Naive thymus-derived CD4-positive, alpha-beta T cell (primary cell): ENCODE data around the gene CCL7. TPM values are rescaled to one million over a fixed set of nuclear protein-coding genes. Genes with fewer than 3 reads are reported as not detected.

ENCODE experiments used
- ATAC-seq: fragments of 150-1000 bp; cut with Tn5 transposase; 2 replicates; pipeline ENCODE4 v1.10.0; 2021; ENCODE audit warnings: mild to moderate bottlenecking, moderate library complexity
- CTCF ChIA-PET: fragments of 350-600 bp; sonication (Branson Sonifier 250); formaldehyde crosslinking; loops from one replicate; lab custom pipeline; 2021; ENCODE audit warnings: antibody characterized with exemption; lab: Charles Lee
- POLR2A ChIA-PET: fragments of 350-600 bp; sonication (Branson Sonifier 250); formaldehyde crosslinking; loops from one replicate; lab custom pipeline; 2021; ENCODE audit warnings: antibody characterized with exemption, inconsistent platforms; lab: Charles Lee
- DNase-seq, 9 donors: peaks; one replicate each; pipeline versions ENCODE4 v3.0.0 to v3.0.0-alpha.2; 2020 to 2022; ENCODE audit warnings: mixed read lengths in 1 of 9
- H3K27ac ChIP-seq: one replicate; pipeline ENCODE4 v1.7.0; 2013; ENCODE audit warnings: mild to moderate bottlenecking, low read depth, low read length, moderate library complexity
- H3K27me3 ChIP-seq, 2 donors: one replicate each; pipeline ENCODE4 v1.7.0; 2013; ENCODE audit warnings: low read length in 2 of 2, mild to moderate bottlenecking in 2 of 2, moderate library complexity in 2 of 2; ENCODE audit not compliant: control insufficient read depth in 2 of 2, insufficient read depth in 2 of 2
- H3K36me3 ChIP-seq, 3 experiments: 1 replicate in 2 of 3; 2 replicates in 1 of 3; pipeline ENCODE4 v1.7.0; 2013; ENCODE audit warnings: low read length in 3 of 3, mild to moderate bottlenecking in 3 of 3, moderate library complexity in 1 of 3; ENCODE audit not compliant: insufficient read depth in 3 of 3, control insufficient read depth in 2 of 3
- H3K4me1 ChIP-seq, 2 donors: one replicate each; pipeline ENCODE4 v1.7.0; 2013; ENCODE audit warnings: low read length in 2 of 2, mild to moderate bottlenecking in 2 of 2, moderate library complexity in 1 of 2; ENCODE audit not compliant: control insufficient read depth in 2 of 2, insufficient read depth in 2 of 2
- H3K4me3 ChIP-seq: 2 replicates; pipeline ENCODE4 v1.7.0; 2013; ENCODE audit warnings: mild to moderate bottlenecking, low read length
- H3K9me3 ChIP-seq, 3 experiments: 1 replicate in 2 of 3; 2 replicates in 1 of 3; pipeline ENCODE4 v1.7.0; 2013; ENCODE audit warnings: low read length in 3 of 3; ENCODE audit not compliant: control insufficient read depth in 2 of 3
- H3K27ac Mint-ChIP-seq, 9 donors: one replicate each; pipeline ENCODE4 v1.8.0; 2020 to 2022; ENCODE audit warnings: mixed read lengths in 9 of 9, mild to moderate bottlenecking in 8 of 9, moderate library complexity in 5 of 9, inconsistent platforms in 2 of 9
- H3K27me3 Mint-ChIP-seq, 5 donors: one replicate each; pipeline ENCODE4 v1.8.0; 2021 to 2022; ENCODE audit warnings: mixed read lengths in 5 of 5, mild to moderate bottlenecking in 1 of 5
- H3K36me3 Mint-ChIP-seq, 5 donors: one replicate each; pipeline ENCODE4 v1.8.0; 2020 to 2022; ENCODE audit warnings: mixed read lengths in 5 of 5, mild to moderate bottlenecking in 3 of 5, inconsistent platforms in 1 of 5
- H3K4me1 Mint-ChIP-seq, 7 donors: one replicate each; pipeline ENCODE4 v1.8.0; 2020 to 2022; ENCODE audit warnings: mixed read lengths in 7 of 7, mild to moderate bottlenecking in 3 of 7, inconsistent platforms in 1 of 7
- H3K4me3 Mint-ChIP-seq, 10 donors: one replicate each; pipeline ENCODE4 v1.8.0; 2020 to 2022; ENCODE audit warnings: mild to moderate bottlenecking in 10 of 10, mixed read lengths in 10 of 10, moderate library complexity in 6 of 10, inconsistent platforms in 2 of 10
- H3K9me3 Mint-ChIP-seq, 11 donors: one replicate each; pipeline ENCODE4 v1.8.0; 2020 to 2022; ENCODE audit warnings: mixed read lengths in 11 of 11, mild to moderate bottlenecking in 4 of 11, inconsistent platforms in 1 of 11, moderate library complexity in 1 of 11
- intact Hi-C, 2 donors: fragments of 100-400 bp; cut with micrococcal nuclease; formaldehyde crosslinking; loops; one replicate each; pipeline ENCODE4 v1.15.1; 2023
- polyA plus RNA-seq, 2 donors: library from polyadenylated mRNA; unstranded; fragments of 300-500 nt; fragmentation: Illumina TruSeq; gene quantifications; one replicate each; pipeline ENCODE4 v1.2.3, GENCODE V29; 2021
- total RNA-seq, 6 experiments: library from RNA in 5 of 6; stranded (reverse) in 5 of 6; gene quantifications; 1 replicate in 5 of 6; 2 replicates in 1 of 6; pipeline ENCODE4 v1.2.3 and lab custom pipeline; 2021 to 2026

The CCL7 gene
- total and polyA plus RNA-seq, 7 experiments from 2014 or later = not detected

DNA sequence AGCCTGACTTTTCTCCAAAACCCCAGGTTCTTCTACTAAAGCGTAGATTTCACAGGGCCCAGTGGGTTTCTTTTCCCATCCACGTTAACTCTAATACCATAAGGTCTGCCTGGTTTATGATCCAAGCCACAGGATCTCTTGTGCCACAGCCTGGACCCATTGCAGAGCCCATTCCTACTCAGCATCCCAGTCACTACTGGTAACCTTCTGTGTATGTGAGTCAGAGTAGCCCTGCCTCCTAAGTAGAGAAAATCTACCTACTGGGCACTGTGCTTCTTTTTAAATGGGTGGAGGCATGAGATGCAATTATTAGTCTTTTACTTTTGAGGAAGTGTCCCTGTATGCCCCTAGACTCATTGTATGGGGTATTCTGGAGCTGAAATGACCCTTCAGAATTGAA is 29.0 kb downstream of the CCL7 start:
- no peak overlapping the region for H3K4me3 ChIP-seq
- Mint-ChIP-seq H3K4me3 (no peak overlapping the region), H3K9me3 (peaks cover 0 to 6% (median 3%) of the 10 kb centered on the region in 11 donors), H3K27me3 (peaks cover 9 to 26% (median 24%) of the 10 kb centered on the region in 5 donors), H3K27ac (no peak overlapping the region), H3K4me1 (peaks cover 0 to 29% (median 0%) of the 10 kb centered on the region in 7 donors), H3K36me3 (no peaks in the 10 kb centered on the region)
- ChIA-PET POLR2A (no interaction called here), CTCF (no interaction called here)
- no peak for DNase-seq
- intact Hi-C loops = no loop called here
- no peaks in the 10 kb centered on the region for H3K9me3 ChIP-seq
- no peak overlapping the region for H3K27ac ChIP-seq
- ATAC-seq = no peak
- H3K36me3 ChIP-seq = no peaks in the 10 kb centered on the region
- peaks cover 0 to 3% of the 10 kb centered on the region in 2 donors for H3K27me3 ChIP-seq
- no peaks in the 10 kb centered on the region for H3K4me1 ChIP-seq

- Mint-ChIP-seq H3K4me1 (peaks cover 0 to 35% (median 0%) of the 10 kb centered on the region in 7 donors), H3K27ac (no peak overlapping the region), H3K9me3 (peaks cover 0 to 6% (median 3%) of the 10 kb centered on the region in 11 donors), H3K27me3 (peaks cover 9 to 26% (median 24%) of the 10 kb centered on the region in 5 donors), H3K36me3 (no peaks in the 10 kb centered on the region), H3K4me3 (no peak overlapping the region)
- Histone ChIP-seq H3K27ac (no peak overlapping the region), H3K4me1 (no peaks in the 10 kb centered on the region), H3K27me3 (peaks cover 0 to 3% of the 10 kb centered on the region in 2 donors), H3K36me3 (no peaks in the 10 kb centered on the region), H3K9me3 (no peaks in the 10 kb centered on the region), H3K4me3 (no peak overlapping the region)
- ATAC-seq = no peak
- no peak for DNase-seq
- ChIA-PET CTCF (no interaction called here), POLR2A (no interaction called here)
- intact Hi-C loops = no loop called here
Observed at GRCh38 chr17:34299956-34300577, 30.0 kb downstream of the CCL7 start.

- Mint-ChIP-seq H3K27me3 (peaks cover 9 to 26% (median 24%) of the 10 kb centered on the region in 5 donors), H3K36me3 (no peaks in the 10 kb centered on the region), H3K4me1 (peaks cover 0 to 37% (median 0%) of the 10 kb centered on the region in 7 donors), H3K27ac (no peak overlapping the region), H3K9me3 (peaks cover 0 to 5% (median 3%) of the 10 kb centered on the region in 11 donors), H3K4me3 (no peak overlapping the region)
- no peaks in the 10 kb centered on the region for H3K9me3 ChIP-seq
- H3K27ac ChIP-seq = no peak overlapping the region
- no peak for ATAC-seq
- intact Hi-C loops = no loop called here
- CTCF ChIA-PET = no interaction called here
- POLR2A ChIA-PET = no interaction called here
- peaks cover 0 to 3% of the 10 kb centered on the region in 2 donors for H3K27me3 ChIP-seq
- no peak for DNase-seq
- no peak overlapping the region for H3K4me3 ChIP-seq
- H3K4me1 ChIP-seq = no peaks in the 10 kb centered on the region
- no peaks in the 10 kb centered on the region for H3K36me3 ChIP-seq
Observed at GRCh38 chr17:34300652-34301370, 30.8 kb downstream of the CCL7 start.

GRCh38 chr17:34301986-34302385 is 32.0 kb downstream of the CCL7 start:
- no peaks in the 10 kb centered on the region for H3K36me3 Mint-ChIP-seq
- no peak for DNase-seq
- H3K9me3 Mint-ChIP-seq = peaks cover 0 to 5% (median 3%) of the 10 kb centered on the region in 11 donors
- no peak for ATAC-seq
- H3K4me1 Mint-ChIP-seq = peaks cover 0 to 44% (median 0%) of the 10 kb centered on the region in 7 donors
- ChIA-PET POLR2A (no interaction called here), CTCF (no interaction called here)
- no peak overlapping the region for H3K4me3 ChIP-seq
- no peaks in the 10 kb centered on the region for H3K4me1 ChIP-seq
- no peaks in the 10 kb centered on the region for H3K9me3 ChIP-seq
- H3K27ac ChIP-seq = no peak overlapping the region
- H3K27me3 ChIP-seq = peaks cover 0 to 3% of the 10 kb centered on the region in 2 donors
- H3K27ac Mint-ChIP-seq = peak overlapping the region in 1 of 9 donors; percentile 13
- no peak overlapping the region for H3K4me3 Mint-ChIP-seq
- no peaks in the 10 kb centered on the region for H3K36me3 ChIP-seq
- peaks cover 9 to 30% (median 27%) of the 10 kb centered on the region in 5 donors for H3K27me3 Mint-ChIP-seq
- intact Hi-C loops = no loop called here

GRCh38 chr17:34302636-34303035 is 32.6 kb downstream of the CCL7 start:
- Mint-ChIP-seq H3K4me3 (no peak overlapping the region), H3K27ac (no peak overlapping the region), H3K36me3 (no peaks in the 10 kb centered on the region), H3K4me1 (peaks cover 0 to 50% (median 0%) of the 10 kb centered on the region in 7 donors), H3K27me3 (peaks cover 9 to 37% (median 27%) of the 10 kb centered on the region in 5 donors), H3K9me3 (peaks cover 0 to 5% (median 3%) of the 10 kb centered on the region in 11 donors)
- DNase-seq = no peak
- Histone ChIP-seq H3K9me3 (no peaks in the 10 kb centered on the region), H3K27me3 (peaks cover 0 to 3% of the 10 kb centered on the region in 2 donors), H3K27ac (no peak overlapping the region), H3K4me1 (no peaks in the 10 kb centered on the region), H3K4me3 (no peak overlapping the region), H3K36me3 (no peaks in the 10 kb centered on the region)
- no peak for ATAC-seq
- ChIA-PET POLR2A (no interaction called here), CTCF (no interaction called here)
- intact Hi-C loops = no loop called here

DNA sequence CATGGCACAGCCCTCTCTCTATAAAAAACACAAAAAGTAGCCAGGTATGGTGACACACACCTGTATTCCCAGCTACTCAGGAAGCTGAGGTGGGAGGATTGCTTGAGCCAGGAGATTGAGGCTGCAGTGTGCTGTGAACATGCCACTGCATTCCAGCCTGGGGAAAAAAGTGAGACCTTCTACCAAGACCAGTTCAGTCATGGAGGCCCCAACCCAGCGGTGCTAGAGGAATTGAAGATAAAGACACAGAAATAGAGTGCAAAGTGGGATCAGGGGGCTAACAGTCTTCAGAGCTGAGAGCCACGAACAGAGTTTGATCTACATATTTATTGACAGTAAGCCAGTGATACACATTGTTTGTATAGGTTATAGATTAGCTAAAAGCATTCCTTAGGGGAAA is 33.6 kb downstream of the CCL7 start:
- H3K27me3 Mint-ChIP-seq = peaks cover 5 to 33% (median 24%) of the 10 kb centered on the region in 5 donors
- H3K36me3 ChIP-seq = no peaks in the 10 kb centered on the region
- H3K4me3 ChIP-seq = no peak overlapping the region
- no peaks in the 10 kb centered on the region for H3K4me1 ChIP-seq
- no peak overlapping the region for H3K27ac Mint-ChIP-seq
- H3K4me3 Mint-ChIP-seq = no peak overlapping the region
- CTCF ChIA-PET = no interaction called here
- H3K9me3 ChIP-seq = no peaks in the 10 kb centered on the region
- H3K27ac ChIP-seq = no peak overlapping the region
- peaks cover 0 to 3% of the 10 kb centered on the region in 2 donors for H3K27me3 ChIP-seq
- peaks cover 0 to 53% (median 0%) of the 10 kb centered on the region in 7 donors for H3K4me1 Mint-ChIP-seq
- ATAC-seq (no peak), DNase-seq (no peak)
- H3K9me3 Mint-ChIP-seq = peaks cover 0 to 3% (median under 1%) of the 10 kb centered on the region in 11 donors
- H3K36me3 Mint-ChIP-seq = no peaks in the 10 kb centered on the region
- intact Hi-C loops = no loop called here
- POLR2A ChIA-PET = no interaction called here
